ENCODE data around the gene ARHGEF2. TPM values are rescaled to one million over a fixed set of nuclear protein-coding genes. Genes with fewer than 3 reads are reported as not detected.

Gene ARHGEF2
- polyA plus RNA-seq, 2 of the 4 experiments (the other 2 are of a cell fraction): 21.3 to 67.4 TPM

DNA sequence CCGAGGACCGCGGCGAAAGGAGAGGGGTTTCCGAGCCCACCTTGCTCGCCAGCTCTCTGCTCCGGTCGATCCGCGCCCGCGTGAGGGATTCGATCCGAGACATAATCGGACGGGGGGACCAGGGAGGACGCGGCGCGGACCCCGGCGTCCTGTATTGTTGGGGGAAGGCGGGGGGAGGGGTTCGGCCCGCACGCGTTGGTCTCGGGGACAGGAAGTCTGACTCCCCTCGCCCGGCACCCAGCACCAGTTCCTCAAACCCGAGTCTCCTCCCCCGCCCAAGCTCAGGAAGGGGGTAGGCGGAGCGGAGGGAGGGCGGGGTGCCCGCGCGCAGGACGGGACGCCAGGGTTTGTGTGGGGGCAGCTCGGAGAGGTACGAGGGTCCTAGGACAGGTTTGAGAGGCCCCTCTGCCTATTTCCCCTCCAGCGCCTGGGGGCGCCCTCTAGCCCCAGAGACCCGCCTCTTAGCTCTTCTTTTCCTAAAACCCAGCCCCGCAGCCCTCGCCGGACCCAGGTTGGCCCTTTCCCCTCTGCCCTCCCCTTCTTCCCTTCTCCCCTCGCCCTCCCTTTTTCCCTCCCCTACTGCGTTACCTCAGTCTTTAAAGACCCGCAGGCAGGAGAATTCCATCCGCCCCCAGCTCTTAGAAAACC is at the start of gene ARHGEF2 (continued):
- TF ChIP-seq, protein P1, sequence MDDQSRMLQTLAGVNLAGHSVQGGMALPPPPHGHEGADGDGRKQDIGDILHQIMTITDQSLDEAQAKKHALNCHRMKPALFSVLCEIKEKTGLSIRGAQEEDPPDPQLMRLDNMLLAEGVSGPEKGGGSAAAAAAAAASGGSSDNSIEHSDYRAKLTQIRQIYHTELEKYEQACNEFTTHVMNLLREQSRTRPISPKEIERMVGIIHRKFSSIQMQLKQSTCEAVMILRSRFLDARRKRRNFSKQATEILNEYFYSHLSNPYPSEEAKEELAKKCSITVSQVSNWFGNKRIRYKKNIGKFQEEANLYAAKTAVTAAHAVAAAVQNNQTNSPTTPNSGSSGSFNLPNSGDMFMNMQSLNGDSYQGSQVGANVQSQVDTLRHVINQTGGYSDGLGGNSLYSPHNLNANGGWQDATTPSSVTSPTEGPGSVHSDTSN (IDR thresholded peaks at IDR 0.05): no peak
- TF ChIP-seq EHF (CRISPR knock-in tag; IDR thresholded peaks at IDR 0.05) (no peak), RARB (CRISPR knock-in tag; IDR thresholded peaks at IDR 0.05) (no peak), ZSCAN20 (CRISPR knock-in tag; IDR thresholded peaks at IDR 0.05) (no peak), JUN (IDR thresholded peaks at IDR 0.05) (peak; percentile 39 to 47; a peak in 2 of 5 replicates), NPAS2 (CRISPR knock-in tag; IDR thresholded peaks at IDR 0.05; ENCODE audit: borderline replicate concordance) (no peak)
- TF ChIP-seq, protein P2, sequence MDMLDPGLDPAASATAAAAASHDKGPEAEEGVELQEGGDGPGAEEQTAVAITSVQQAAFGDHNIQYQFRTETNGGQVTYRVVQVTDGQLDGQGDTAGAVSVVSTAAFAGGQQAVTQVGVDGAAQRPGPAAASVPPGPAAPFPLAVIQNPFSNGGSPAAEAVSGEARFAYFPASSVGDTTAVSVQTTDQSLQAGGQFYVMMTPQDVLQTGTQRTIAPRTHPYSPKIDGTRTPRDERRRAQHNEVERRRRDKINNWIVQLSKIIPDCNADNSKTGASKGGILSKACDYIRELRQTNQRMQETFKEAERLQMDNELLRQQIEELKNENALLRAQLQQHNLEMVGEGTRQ (IDR thresholded peaks at IDR 0.05): no peak
- TF ChIP-seq, protein P3, sequence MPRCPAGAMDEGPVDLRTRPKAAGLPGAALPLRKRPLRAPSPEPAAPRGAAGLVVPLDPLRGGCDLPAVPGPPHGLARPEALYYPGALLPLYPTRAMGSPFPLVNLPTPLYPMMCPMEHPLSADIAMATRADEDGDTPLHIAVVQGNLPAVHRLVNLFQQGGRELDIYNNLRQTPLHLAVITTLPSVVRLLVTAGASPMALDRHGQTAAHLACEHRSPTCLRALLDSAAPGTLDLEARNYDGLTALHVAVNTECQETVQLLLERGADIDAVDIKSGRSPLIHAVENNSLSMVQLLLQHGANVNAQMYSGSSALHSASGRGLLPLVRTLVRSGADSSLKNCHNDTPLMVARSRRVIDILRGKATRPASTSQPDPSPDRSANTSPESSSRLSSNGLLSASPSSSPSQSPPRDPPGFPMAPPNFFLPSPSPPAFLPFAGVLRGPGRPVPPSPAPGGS (IDR thresholded peaks at IDR 0.05): 0 out of 3 replicates have a peak, but pooled peaks have one; percentile 55

DNA sequence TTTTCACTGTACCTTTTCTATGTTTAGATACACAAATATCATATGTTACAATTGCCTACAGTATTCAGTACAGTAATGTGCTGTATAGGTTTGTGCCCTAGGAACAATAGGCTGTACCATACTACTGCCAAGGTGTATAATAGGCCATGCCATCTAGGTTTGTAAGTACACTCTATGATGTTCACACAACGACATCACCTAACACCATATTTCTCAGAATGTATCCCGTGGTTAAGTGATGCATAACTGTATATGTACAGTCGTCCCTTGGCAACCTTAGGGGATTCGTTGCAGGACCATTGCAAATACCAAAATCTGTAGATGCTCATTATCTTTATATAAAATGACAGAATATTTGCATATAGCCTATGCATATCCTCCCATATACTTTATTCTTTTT is 48.2 kb upstream of the ARHGEF2 start:
- no peak for DNase-seq (ENCODE audit: low read depth in 1 of 2, low spot score in 1 of 2)
- FAIRE-seq: no peak
- TF ChIP-seq, protein P4, sequence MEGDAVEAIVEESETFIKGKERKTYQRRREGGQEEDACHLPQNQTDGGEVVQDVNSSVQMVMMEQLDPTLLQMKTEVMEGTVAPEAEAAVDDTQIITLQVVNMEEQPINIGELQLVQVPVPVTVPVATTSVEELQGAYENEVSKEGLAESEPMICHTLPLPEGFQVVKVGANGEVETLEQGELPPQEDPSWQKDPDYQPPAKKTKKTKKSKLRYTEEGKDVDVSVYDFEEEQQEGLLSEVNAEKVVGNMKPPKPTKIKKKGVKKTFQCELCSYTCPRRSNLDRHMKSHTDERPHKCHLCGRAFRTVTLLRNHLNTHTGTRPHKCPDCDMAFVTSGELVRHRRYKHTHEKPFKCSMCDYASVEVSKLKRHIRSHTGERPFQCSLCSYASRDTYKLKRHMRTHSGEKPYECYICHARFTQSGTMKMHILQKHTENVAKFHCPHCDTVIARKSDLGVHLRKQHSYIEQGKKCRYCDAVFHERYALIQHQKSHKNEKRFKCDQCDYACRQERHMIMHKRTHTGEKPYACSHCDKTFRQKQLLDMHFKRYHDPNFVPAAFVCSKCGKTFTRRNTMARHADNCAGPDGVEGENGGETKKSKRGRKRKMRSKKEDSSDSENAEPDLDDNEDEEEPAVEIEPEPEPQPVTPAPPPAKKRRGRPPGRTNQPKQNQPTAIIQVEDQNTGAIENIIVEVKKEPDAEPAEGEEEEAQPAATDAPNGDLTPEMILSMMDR (IDR thresholded peaks at IDR 0.05): no peak
- TF ChIP-seq, protein P5, sequence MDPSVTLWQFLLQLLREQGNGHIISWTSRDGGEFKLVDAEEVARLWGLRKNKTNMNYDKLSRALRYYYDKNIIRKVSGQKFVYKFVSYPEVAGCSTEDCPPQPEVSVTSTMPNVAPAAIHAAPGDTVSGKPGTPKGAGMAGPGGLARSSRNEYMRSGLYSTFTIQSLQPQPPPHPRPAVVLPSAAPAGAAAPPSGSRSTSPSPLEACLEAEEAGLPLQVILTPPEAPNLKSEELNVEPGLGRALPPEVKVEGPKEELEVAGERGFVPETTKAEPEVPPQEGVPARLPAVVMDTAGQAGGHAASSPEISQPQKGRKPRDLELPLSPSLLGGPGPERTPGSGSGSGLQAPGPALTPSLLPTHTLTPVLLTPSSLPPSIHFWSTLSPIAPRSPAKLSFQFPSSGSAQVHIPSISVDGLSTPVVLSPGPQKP (IDR thresholded peaks at IDR 0.05; ENCODE audit: low read depth, low read length): no peak
- TF ChIP-seq, protein P3 (IDR thresholded peaks at IDR 0.05): no peak
- no peak for TF ChIP-seq POLR2A (IDR thresholded peaks at IDR 0.05; ENCODE audit: low read length)
- TF ChIP-seq HOXB13 (CRISPR knock-in tag; IDR thresholded peaks at IDR 0.05; ENCODE audit: low read depth): no peak
- TF ChIP-seq EHF (CRISPR knock-in tag; IDR thresholded peaks at IDR 0.05): no peak
- no peak for TF ChIP-seq EHMT2 (IDR thresholded peaks at IDR 0.05; ENCODE audit: low read depth)
- TF ChIP-seq JUN (IDR thresholded peaks at IDR 0.05): no peak
- no peak for TF ChIP-seq ESRRA (IDR thresholded peaks at IDR 0.05; ENCODE audit: borderline replicate concordance, low read length)
- TF ChIP-seq JUNB (IDR thresholded peaks at IDR 0.05): no peak
- TF ChIP-seq, protein P6, sequence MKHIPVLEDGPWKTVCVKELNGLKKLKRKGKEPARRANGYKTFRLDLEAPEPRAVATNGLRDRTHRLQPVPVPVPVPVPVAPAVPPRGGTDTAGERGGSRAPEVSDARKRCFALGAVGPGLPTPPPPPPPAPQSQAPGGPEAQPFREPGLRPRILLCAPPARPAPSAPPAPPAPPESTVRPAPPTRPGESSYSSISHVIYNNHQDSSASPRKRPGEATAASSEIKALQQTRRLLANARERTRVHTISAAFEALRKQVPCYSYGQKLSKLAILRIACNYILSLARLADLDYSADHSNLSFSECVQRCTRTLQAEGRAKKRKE (CRISPR knock-in tag; IDR thresholded peaks at IDR 0.05; ENCODE audit: low read depth): no peak
- TF ChIP-seq ZC3H11A (IDR thresholded peaks at IDR 0.05): no peak
- no peak for TF ChIP-seq FOXS1 (CRISPR knock-in tag; IDR thresholded peaks at IDR 0.05)
- no peak for TF ChIP-seq MYC (IDR thresholded peaks at IDR 0.05; ENCODE audit: borderline replicate concordance, low read length)
- TF ChIP-seq GATA3 (IDR thresholded peaks at IDR 0.05; ENCODE audit: borderline replicate concordance): no peak
- TF ChIP-seq ZFP36 (IDR thresholded peaks at IDR 0.05; ENCODE audit: borderline replicate concordance, partially characterized antibody): no peak
- TF ChIP-seq RCOR1 (IDR thresholded peaks at IDR 0.05; ENCODE audit: low read depth, low read length): no peak
- no peak overlapping the region for H3K4me3 ChIP-seq
- peak in 1 of 2 experiments; percentile 11; a peak in 1 of 6 replicates for ATAC-seq
- 81% methylated on average over 4 of the region's 4 CpGs for WGBS (ENCODE audit: missing lambda C conversion rate)
- no peak overlapping the region for H3K4me2 ChIP-seq
- CTCF ChIA-PET: interaction anchor here (0.5 to 4.8 kb wide), 5 partner anchors 11 to 40 kb away, joined by 3 to 20 read pairs (median 12); partner anchors contain the start of genes LAMTOR2 and UBQLN4
- H3K9me3 ChIP-seq: no peaks in the 10 kb centered on the region
- peaks cover 4% of the 10 kb centered on the region; the same call in 2 of the 3 replicates for H3K4me1 ChIP-seq
- POLR2A ChIA-PET: no interaction called here
- no peak overlapping the region for H3K27ac ChIP-seq
